ENCODE measurements around the gene CRY2.
"Not testable (repeated sequence)": the region's sequence is repeated elsewhere in the genome, so short reads cannot be mapped to it uniquely, and the experiment has no call there.

The CRY2 gene

GRCh38 chr11:45900916-45901617 is 53.8 kb downstream of the CRY2 start:
- no peak for DNase-seq

GRCh38 chr11:45901626-45902025 is 54.4 kb downstream of the CRY2 start:
- DNase-seq: no peak

GRCh38 chr11:45902452-45903380 is 55.4 kb downstream of the CRY2 start:
- DNase-seq: no peak

GRCh38 chr11:45904309-45904915 is 57.1 kb downstream of the CRY2 start:
- DNase-seq: no peak

- DNase-seq: no peak
Observed at GRCh38 chr11:45905095-45905494, 57.8 kb downstream of the CRY2 start.

GRCh38 chr11:45905576-45905975 is 58.3 kb downstream of the CRY2 start:
- DNase-seq: not testable (repeated sequence)

GRCh38 chr11:45906096-45906682 is 58.9 kb downstream of the CRY2 start:
- no peak for DNase-seq

GRCh38 chr11:45906965-45907611 is 59.8 kb downstream of the CRY2 start, which contains the start of gene FREY1:
TSS of gene FREY1 (minus strand) at chr11:45907271. CDS start at chr11:45907245, 26 bp downstream.
- peak; percentile 7 for DNase-seq

GRCh38 chr11:45907911-45908370 is 60.7 kb downstream of the CRY2 start:
- DNase-seq: no peak

GRCh38 chr11:45909594-45910475 is 62.6 kb downstream of the CRY2 start:
- no peak for DNase-seq

- no peak for DNase-seq
Observed at GRCh38 chr11:45910623-45911022, 63.3 kb downstream of the CRY2 start.

GRCh38 chr11:45913514-45913913 is 66.2 kb downstream of the CRY2 start:
- DNase-seq: no peak

- DNase-seq: no peak
Observed at GRCh38 chr11:45913942-45914635, 66.8 kb downstream of the CRY2 start.

- no peak for DNase-seq
Observed at GRCh38 chr11:45915446-45915845, 68.2 kb downstream of the CRY2 start.

GRCh38 chr11:45917286-45917622 is 70.0 kb downstream of the CRY2 start:
- DNase-seq: no peak

- DNase-seq: peak; percentile 100
Observed at GRCh38 chr11:45917623-45918330, 70.5 kb downstream of the CRY2 start, which contains the start of gene PEX16. TSS of gene PEX16 (minus strand) at chr11:45917877. CDS start at chr11:45917811, 66 bp downstream.

- DNase-seq: peak; percentile 68
Observed at GRCh38 chr11:45918331-45918941, 71.2 kb downstream of the CRY2 start.

GRCh38 chr11:45918962-45919675 is 71.8 kb downstream of the CRY2 start:
- DNase-seq: no peak
